Fibroblast of skin of left biceps (primary cell): ENCODE measurements around the gene NAP1L4.

ENCODE experiments used
- DNase-seq, 2 experiments: peaks; one replicate each; pipeline ENCODE4 v3.0.0-alpha.2; 2013; ENCODE audit warnings: low read depth in 2 of 2

The NAP1L4 gene

GRCh38 chr11:2934611-2935239, 57.4 kb downstream of the NAP1L4 start:
- DNase-seq, result no peak

GRCh38 chr11:2934021-2934550, 58.0 kb downstream of the NAP1L4 start:
- DNase-seq, result no peak

GRCh38 chr11:2933375-2934020, 58.6 kb downstream of the NAP1L4 start:
- no peak for DNase-seq

GRCh38 chr11:2932850-2933251, 59.3 kb downstream of the NAP1L4 start:
- no peak for DNase-seq

GRCh38 chr11:2931771-2932738, 60.1 kb downstream of the NAP1L4 start:
- DNase-seq, result no peak

- DNase-seq, result no peak
These were observed 60.7 kb downstream of the NAP1L4 start for GRCh38 chr11:2931420-2931746.

- DNase-seq, result no peak
These were observed 61.3 kb downstream of the NAP1L4 start for GRCh38 chr11:2930704-2931419.

GRCh38 chr11:2929950-2930703, 62.0 kb downstream of the NAP1L4 start:
- no peak for DNase-seq

- DNase-seq, result no peak
These were observed 62.6 kb downstream of the NAP1L4 start for GRCh38 chr11:2929531-2929949.

GRCh38 chr11:2928605-2929530, 63.3 kb downstream of the NAP1L4 start, which contains the start of gene PHLDA2:
TSS of gene PHLDA2 (minus strand) at chr11:2929420. CDS start at chr11:2929364, 56 bp downstream.
- peak in 1 of 2 experiments; percentile 31 for DNase-seq

- no peak for DNase-seq
These were observed 64.1 kb downstream of the NAP1L4 start for GRCh38 chr11:2927851-2928604.

GRCh38 chr11:2927121-2927800, 64.9 kb downstream of the NAP1L4 start:
- no peak for DNase-seq

- DNase-seq, result no peak
These were observed 65.5 kb downstream of the NAP1L4 start for GRCh38 chr11:2926611-2927051.

GRCh38 chr11:2924821-2925675, 67.1 kb downstream of the NAP1L4 start:
- no peak for DNase-seq

- DNase-seq, result no peak
These were observed 67.7 kb downstream of the NAP1L4 start for GRCh38 chr11:2924381-2924780.

GRCh38 chr11:2923446-2924375, 68.4 kb downstream of the NAP1L4 start:
- DNase-seq, result no peak
